Putamen (tissue), 1 donor: ENCODE data around the gene TBC1D16.
A peak's percentile ranks its signal among the peaks of the same experiment; 100 is the strongest.

Source experiments
- DNase-seq: peaks from one replicate; pipeline ENCODE4 v3.0.0-alpha.2; 2016; ENCODE audit warnings: low spot score

The TBC1D16 gene

DNA sequence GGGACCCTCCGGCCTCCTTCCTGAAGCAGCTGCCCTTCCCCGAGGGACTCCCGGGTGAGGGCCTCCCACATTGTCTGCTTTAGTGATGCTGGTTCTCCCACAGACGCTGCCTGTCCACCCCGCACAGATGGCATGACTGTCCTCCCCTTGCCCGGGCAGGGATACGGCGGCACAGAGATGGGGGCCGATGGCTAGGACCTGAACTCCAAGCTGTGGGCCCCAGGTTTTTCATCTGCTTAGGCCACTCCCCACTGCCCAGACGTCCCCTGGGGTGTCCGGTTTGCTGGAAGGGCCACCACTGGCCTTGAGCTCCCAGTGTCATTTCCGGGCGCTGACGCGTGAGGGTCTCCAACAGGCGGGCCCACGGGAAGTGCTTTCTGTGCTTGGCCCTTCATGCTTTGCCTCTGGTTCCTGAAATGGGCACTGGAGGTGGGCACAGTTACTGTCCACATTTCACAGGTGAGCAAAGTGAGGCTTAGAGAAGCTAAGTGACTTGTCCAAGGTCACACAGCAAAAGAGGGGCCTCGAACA, 109.0 kb downstream of the TBC1D16 start:
- DNase-seq, result no peak

DNA sequence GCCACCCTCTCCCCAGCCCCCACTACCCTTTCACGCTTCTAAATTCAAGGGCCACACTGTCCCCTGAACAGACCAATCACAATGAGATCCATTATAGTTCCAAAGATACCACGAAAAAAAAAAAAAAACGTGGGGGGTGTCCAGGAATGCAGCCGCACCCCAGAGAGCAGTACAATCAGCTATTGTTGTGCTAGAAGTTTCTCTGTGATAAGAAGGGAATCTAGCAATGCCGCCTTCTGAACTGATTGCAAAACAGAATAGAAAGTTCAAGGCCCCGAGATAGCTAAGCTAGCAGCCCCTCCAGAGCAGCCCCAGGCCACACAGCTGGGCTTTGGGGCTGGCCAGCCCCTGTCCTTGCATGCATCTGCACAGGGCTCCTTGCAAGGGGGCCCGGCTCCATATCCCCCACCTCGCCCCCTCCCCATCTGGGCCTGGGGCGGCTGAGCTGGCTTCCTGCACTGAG, 109.5 kb downstream of the TBC1D16 start:
- no peak for DNase-seq

DNA sequence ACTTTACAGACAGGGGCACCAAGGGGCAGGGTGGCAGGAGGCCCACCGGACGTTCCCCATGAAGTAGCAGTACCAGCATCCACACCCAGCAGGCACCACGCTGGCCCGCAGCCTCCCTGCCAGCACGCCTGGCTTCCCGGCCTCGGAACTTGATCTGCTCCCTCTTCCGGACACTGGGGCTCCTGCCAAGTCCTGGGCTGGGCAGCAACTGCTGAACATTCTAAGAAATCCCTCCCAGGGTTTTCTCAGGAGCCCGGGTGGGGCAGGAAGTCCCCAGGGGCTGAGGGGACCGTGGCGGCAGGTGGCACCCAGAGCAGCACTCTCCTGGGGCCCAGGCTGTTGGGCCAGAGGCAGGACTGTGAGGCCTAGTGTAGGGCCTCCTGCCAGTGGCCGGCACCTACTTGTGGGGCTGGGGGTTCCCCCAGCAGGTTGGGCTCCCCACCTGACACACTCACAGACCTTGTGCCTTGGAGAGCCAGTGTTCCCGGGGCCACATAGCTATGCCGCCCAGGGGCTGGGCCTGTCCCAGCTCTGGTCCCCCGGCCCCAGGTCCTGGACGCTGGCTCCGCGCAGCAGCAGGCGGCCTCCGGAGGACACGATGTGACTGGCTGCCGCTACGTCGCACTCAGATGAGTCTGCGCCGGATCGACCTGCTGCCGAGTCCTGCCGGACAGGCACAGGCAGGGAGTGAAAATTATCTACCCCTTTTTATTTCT, 110.3 kb downstream of the TBC1D16 start:
- DNase-seq, result peak; percentile 50

DNA sequence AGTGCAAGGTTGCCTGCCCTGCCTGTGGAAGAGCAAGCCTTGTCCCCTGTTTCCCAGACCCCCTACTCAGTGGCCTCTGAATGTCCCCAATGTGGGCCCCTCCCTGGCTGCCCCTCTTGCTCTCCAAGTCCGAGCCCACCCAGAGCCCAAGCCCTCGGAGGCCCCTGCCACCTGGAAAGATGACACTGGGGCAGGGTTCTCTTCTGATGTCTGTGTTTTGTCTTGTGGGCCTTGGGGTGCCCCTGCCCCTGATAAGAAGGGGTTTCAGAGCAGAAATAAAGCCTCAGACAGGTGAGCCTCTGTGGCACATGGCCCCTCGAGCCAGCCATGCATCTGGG, 111.1 kb downstream of the TBC1D16 start:
- no peak for DNase-seq

DNA sequence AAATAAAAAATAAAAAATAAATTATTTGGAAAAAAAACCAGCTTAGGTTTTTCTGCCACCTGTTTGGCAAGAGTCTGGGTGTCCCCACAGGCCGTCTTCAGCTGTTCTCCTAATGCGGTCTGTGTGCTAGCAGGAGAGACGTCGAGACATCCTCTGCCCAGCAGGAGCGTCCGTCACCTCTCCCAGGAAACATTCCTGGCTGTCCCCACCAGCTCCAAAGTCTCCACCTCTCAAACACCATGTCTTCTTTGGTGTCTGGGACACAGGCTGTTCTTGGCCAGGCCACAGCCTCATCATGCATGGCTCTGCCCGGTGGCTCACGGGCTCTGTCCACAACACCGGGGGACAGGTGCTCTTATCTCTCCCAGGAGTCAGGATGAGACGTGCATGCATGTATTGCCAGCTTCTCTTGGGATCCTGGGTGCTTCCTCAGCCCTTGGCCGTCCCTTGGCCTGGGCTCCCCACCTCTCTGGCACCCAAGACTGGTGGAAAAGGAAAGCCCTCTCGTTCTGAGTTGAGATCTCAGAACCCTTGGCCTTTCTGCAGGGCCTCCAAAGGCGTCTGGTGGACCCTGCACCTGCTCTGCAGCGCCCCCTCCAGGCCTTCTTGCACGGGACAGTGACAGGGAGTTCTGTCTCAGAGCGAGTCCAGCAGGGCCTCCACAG, 111.6 kb downstream of the TBC1D16 start:
- no peak for DNase-seq

DNA sequence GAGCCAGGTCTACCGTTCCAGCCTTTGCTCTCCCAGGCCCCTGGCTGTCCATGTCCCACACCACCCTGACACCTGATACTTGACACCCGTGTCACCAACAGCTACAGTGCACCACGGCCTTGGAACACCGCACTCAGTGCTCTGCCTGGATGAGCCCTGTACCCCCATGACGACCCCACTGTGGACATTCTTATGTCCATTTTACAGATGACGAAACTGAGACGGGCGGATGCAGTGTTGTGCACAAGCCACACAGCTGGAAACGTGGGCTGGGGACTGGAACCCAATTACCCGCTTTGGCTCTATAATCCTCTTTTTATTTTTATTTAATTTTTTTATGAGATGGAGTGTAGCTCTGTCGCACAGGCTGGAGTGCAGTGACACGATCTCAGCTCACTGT, 112.9 kb downstream of the TBC1D16 start:
- DNase-seq, result no peak

DNA sequence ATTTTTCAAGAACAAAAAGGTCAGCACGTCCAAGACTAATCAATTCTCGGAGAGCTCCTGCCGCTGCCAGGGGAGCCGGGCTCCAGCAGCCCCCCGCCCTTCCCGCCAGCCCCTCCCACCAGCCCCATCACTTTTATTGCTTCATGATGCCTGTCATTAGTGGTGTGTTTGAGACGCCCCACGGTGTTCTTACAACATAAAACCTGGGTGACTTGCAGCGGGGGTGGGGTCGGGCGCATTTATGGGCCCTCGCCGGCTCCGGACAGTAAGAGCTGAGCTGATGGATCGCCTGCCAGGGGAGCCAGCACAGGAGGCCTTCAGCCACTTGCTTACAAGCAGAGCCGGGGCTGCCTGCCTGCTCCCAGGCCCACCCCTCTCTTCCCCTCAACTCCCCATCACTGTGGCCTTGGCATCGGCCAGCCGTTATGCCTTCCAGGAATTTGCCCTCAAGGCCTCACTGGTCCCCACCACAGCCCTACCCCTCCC, 113.5 kb downstream of the TBC1D16 start:
- no peak for DNase-seq

DNA sequence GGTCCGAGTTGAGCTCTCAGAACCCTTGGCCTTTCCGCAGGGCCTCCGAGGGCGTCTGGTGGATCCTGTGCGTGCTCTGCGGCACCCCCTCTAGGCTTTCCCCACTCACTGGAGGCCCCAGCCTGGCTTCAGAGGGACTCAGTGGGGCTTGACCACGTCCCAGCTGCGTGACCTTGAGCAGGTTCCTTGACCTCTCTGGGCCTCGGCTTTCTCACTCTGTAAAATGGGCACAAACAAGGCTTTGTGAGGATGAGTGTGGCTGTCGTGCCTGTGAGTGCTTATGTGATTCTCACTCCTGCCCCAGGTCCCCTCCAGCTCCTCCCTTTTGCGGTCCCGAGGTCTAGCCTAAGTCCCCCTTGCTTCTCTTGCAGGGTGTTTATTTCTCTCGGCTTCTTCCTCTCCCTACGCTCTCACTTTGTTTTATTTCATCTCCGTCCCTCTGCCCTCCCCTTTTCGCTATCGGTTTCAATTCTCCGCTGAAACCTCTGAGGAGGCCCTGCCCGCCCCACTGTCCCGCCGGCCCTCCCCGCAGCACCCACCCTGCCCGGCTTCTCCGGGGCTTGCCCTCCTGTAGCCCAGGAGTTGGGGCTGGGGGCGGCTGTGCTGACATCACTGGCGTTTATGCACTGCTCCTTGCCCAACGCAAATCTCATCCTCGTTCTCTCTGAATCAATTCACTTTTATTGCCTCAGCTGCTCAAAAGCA, 114.1 kb downstream of the TBC1D16 start:
- DNase-seq, result no peak

DNA sequence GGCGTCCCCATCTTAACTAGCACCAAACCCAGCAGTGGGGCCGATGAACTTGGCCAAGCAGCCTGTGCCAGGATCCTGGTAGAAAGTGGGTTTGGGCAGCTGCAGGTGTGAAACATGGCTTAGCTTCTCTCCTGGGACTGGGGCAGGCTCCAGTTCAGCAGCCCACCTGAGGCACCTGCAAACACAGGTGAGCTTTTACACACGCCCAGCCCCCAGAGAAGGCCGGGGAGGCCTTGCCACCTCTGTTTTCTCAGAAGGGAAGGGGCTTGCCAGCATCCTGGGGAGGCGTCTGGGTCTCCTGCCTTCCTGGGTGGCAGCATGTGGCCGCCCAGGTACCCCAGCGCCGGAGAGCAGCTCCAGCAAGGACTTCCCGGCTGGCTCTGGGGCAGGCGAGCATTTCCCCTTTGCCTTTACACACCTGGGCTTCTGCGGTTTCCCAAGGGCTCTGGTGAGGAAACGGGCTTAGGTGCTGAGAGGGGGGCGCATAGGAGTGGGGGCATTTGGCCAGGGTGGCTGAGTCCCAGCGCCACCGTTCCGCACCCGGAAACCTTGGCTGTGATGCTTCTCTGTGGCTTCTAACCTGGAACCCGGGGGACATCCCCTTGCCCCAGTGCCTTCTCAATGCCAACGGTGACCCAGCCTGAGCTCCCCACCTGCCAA, 114.8 kb downstream of the TBC1D16 start:
- DNase-seq, result no peak

DNA sequence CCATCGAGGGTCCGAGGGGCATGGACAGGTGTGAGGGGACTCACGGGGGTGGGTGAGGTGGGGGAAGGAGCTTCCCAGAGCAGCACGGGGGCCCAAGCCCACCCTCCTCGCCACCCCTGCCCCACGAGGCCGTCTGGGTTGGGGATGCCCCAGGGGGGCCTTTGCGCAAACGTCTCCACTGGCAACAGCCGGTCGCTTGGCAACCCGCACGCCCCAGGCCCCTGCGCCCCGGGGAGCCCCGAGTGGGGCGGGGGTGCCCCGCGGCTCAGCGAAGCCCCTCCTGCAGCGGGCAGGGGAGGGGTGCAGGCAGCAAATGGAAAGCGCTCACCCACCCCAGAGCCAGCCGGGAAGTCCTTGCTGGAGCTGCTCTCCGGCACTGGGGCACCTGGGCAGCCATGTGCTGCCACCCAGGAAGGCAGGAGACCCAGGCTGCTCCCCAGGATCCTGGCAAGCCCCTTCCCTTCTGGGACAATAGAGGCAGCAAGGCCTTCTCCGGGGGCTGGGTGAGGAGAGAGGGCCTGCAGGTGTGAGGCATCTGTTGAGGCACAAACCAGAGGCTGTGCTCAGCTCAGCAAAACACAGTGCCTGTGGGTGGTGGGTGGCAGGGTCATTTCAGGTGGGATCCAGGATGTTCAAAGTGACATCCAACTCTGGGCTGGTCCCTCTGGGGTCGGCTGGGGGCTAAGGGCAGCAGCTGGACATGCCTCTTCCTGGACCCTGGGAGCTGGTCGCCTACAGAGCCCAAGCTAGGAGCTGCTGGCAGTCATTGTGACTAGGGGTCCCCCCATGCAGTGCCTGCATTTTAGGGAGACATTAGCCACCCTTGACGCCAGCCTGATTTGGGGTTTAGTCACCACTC, 115.6 kb downstream of the TBC1D16 start:
- DNase-seq, result no peak

DNA sequence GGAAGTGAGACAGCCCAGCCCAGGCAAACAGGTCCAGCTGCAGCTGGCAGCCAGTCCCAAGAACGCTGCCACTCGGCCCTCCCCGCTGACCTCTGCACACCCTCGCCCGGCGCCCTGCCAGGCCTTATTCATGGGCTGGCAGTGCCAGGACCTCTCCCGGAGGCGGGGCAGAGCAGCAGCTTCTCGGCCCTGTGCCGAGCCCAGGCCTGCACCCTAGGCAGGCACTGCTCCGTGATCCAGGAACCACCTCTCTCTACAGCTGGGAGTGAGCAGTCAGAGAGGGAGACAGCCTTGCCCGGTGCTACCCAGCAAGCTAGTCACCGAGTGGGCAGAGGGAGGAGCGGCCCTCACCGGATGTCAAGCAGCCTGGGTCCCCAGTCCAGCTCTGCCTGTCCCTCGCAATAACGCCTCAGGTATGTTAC, 116.5 kb downstream of the TBC1D16 start:
- peak; percentile 93 for DNase-seq

DNA sequence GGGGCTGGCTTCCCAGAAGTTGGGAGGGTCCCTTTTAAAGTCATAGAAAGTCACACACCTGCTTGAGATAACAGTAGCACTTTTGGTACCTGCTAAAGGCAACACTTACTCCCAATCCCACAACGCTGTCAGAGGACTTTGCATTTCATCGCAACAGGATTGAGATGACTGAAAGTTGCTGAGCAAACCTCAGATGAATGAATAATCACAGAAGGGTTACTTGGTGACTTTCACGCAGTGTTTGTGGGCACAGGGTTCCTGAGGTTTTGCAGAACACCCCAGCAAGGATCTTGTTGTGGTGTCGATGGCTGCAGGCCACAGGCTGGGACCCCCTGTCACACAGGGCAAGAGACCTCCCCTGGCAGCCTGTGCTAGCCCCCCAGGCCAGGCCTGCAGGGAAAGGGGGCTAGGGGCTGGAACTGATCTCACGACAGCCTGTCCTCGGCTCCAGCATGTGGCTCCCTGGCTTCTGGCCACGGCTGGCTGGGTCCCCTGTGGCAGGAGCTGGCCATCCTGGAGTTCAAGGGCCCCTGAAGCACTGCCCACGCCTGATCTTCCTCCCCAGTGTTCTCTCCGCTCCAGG, 117.0 kb downstream of the TBC1D16 start:
- no peak for DNase-seq

DNA sequence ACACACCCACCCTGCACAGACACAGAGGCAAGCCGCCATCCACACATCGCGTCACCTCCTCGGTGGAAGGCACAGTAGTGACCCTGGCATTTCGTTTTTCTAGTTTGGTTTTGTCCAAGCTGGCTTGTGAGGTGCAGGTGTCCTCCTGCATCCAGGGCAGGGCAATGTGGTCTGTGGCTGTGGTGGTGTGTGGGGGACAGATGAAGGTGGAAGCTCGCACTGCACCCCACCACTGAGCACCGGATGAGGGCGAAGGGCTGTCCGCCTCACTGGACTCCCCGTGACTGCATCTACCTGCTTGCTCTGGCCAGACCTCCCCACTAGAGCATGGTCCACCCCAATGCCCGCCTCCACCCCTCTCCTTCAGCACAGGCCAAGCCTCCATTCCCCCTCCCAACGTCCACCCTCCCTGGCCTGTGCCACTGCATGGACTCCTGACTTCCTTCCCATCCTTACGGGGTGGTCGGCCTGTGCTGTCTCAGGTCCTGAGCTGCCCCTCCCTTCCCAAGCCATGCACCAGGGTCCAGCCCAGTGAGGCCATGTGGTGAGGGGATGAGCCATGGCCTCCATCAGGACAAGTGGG, 117.7 kb downstream of the TBC1D16 start:
- no peak for DNase-seq

DNA sequence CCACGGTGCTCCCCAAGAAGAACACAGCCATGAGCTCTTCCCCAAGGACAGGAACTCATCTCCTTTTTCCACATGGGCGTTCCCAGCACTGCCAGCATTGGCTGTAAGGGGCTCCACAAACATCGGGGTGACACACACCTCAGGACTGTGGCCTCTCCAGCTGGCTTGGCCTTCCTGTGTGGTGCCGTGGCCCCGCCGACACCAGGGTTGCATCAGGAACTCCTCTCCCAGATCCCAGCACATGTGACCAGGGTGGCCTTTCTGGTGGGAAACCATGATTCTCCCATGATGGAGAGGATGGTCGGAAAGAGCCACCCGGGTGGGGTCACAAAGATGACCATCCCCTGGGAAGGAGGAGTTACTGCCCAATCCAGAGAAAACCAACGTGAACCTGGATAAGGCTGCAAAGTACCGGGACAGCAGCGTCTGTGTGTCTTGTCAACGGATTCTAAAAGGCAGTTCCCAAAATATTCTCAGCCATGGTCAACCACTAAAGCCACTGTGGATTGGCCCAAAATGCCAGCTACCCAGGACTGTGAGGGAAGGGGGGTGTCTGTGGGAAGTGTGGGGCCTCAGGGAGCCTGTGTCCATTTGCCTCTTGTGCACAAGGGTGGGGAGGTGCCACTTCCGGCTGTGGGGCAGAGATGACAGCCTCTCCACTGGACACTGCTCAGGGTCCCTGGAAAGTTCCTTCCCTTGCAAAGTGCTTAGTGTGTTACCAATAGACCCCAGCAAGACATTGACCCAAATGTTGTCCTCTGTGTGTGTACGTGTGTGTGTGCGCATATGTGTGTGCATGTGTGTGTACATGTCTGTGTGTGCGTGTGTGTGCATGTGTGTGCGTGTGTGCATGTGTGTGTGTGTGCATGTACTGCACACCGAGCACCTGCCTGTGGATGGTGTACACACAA, 118.4 kb downstream of the TBC1D16 start:
- no peak for DNase-seq

DNA sequence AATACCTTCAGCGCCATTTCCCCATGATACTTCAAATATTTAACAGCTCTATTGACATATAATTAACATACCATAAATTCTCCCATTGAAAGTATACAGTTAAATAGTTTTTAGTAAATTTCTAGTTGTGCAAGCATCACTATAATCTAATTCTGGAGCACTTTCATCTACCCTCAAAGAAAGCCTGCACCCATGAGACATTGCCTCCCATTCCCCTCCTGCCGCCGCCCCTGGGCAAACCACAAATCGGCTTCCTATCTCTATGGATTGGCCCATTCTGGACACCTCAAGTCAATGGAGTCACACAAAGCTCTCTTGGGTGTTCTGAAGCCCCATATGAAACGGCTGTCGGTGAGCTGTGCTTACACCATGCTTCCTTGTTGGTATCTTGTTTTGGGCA, 119.2 kb downstream of the TBC1D16 start:
- DNase-seq, result no peak

DNA sequence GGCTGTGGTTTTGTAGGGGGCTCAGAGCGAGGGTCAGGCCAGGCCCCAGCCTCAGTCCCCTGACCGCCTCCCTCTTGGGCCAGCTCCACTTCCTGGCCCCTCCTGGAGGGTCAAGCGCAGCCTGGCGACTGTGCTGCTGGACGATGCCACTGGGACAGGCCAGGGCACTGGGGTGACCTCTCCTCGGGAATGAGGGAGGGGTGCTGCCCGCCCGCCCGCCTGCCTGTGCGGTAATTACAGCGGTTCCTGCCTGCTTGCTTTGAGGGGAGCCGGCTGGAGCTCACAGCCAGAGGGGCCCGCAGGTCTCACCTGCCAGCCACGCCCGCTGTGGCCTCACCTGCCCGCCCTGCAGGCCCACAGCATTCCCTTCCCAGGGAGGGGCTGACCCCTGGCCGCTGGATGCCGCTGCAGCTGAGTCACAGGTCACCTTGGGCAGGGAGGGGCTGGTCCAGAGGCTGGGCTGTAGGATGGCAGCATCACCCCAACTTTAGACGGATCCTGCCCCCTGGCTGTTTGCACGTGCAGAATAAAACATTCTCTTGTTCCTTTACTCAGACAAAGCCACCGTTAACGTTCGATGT, 119.7 kb downstream of the TBC1D16 start:
- DNase-seq, result no peak

DNA sequence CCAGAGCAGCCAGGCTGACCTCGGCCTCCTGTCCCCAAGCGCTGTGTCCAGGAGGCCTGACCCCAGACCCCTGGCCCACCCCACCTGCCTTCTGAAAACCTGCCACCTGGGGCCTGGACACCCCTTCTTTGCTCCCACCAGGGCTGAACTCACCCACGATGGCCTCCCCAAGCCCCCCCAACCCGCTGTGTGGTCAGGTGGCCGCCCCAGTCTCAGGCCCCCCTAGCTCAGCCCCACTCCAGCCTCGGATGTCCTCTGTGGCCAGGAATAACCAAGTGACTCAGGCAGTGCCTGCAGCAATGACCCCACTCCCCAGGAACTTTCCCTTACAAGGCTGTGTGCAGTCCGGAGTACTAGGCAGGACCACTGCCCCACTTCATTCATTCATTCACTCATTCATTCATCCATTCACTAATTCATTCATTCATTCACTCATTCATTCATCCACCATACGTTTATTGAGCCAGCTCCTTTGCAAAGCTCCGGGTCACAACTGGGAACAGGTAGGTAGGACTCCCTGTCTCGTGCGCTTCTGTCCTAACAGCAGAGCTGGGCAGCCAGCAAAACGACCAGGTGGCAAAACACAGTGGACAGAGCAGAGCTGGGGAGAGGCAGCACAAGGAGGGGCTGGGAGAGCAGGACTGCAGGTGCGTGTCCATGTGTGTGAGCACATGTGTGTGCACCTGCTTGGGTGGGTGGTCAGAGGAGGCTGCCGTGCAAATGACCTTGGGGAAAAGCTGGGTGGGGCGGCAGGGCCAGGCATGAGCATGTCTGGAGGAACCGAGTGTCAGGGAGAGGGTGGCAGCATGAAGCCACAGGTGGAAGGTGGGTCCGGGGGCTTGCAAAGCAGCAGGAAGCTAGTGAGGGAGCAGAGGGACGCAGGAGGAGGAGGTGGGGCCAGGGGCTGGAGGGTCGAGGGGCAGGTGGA, 120.6 kb downstream of the TBC1D16 start:
- DNase-seq, result no peak
